Measurements from ENCODE around the gene CRNN. TPM values are rescaled to one million over a fixed set of nuclear protein-coding genes. Genes with fewer than 3 reads are reported as not detected.

Gene CRNN
- total RNA-seq, 4 donors from 2014 or later = not detected

DNA sequence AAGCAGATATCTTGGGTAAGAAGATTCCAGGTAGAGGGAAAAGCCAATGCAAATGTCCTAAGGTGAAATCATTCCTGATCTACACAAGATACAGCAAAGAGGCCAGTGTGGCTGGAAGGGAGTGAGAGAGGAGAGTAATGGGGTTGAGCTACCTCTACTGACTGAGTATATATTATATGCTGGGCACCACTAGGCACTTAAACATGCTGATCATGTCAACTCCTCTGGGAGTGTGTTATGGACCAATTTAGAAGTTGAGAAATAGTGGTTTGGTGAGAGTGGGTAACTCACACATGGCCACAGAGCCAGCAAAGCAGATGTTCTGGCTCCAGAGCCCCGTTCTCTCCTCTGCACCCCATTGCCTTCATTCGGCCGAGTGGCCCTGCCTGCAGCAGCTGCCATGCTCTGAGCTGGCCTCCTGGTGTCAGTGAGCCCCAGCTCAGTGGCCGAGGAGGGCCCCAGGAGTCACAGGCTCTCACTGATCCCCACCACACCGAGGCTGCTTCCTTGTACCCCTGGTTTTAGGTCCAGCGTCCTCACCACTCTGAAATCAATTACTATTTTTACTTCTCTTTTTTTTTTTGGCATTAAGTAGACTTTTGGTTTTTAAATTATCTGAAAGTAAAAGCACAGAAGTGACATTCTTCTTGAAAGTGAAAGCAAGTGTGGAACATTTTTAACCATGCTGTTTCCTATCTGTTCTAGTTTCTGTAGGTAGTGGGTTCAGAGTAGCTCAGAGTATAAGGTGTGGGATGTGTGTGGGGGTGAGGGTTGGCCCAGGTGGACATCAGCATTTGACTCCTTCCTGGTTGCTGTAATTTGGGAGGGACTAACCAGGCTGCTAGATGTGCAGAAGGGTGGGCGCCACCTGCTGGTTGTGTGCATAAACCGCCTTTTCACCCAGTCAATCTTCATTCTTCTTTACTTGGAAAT lies 45.8 kb upstream of the CRNN start:
- in situ Hi-C loops (cut with MboI; ENCODE audit: low sequenced_read_pairs in 4 of 4) (loop anchor here (5.0 to 25.0 kb wide), 3 partner anchors 268 to 405 kb away; no protein-coding TSS in a partner anchor), intact Hi-C loops (cut with DNase I; ENCODE audit: low total_unique reads) (loop anchor here (2.0 kb wide), 1 partner anchor 271 kb away; no protein-coding TSS in a partner anchor)
- Histone ChIP-seq H3K27ac (peak overlapping the region in 1 of 4 donors; percentile 2), H3K27me3 (no peaks in the 10 kb centered on the region), H3K4me3 (peak overlapping the region in 2 of 4 donors; percentile 10 to 19), H3K4me1 (no peaks in the 10 kb centered on the region), H3K36me3 (no peaks in the 10 kb centered on the region), H3K9me3 (no peaks in the 10 kb centered on the region)
- DNase-seq (no peak), ATAC-seq (no peak)
- TF ChIP-seq POLR2A (IDR thresholded peaks at IDR 0.05) = no peak
- TF ChIP-seq, protein P1, sequence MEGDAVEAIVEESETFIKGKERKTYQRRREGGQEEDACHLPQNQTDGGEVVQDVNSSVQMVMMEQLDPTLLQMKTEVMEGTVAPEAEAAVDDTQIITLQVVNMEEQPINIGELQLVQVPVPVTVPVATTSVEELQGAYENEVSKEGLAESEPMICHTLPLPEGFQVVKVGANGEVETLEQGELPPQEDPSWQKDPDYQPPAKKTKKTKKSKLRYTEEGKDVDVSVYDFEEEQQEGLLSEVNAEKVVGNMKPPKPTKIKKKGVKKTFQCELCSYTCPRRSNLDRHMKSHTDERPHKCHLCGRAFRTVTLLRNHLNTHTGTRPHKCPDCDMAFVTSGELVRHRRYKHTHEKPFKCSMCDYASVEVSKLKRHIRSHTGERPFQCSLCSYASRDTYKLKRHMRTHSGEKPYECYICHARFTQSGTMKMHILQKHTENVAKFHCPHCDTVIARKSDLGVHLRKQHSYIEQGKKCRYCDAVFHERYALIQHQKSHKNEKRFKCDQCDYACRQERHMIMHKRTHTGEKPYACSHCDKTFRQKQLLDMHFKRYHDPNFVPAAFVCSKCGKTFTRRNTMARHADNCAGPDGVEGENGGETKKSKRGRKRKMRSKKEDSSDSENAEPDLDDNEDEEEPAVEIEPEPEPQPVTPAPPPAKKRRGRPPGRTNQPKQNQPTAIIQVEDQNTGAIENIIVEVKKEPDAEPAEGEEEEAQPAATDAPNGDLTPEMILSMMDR (IDR thresholded peaks at IDR 0.05 in 4 of 5, conservative IDR thresholded peaks at IDR 0.05 in 1 of 5) = peak in 4 of 5 experiments; percentile 18 to 62 (median 52)

DNA sequence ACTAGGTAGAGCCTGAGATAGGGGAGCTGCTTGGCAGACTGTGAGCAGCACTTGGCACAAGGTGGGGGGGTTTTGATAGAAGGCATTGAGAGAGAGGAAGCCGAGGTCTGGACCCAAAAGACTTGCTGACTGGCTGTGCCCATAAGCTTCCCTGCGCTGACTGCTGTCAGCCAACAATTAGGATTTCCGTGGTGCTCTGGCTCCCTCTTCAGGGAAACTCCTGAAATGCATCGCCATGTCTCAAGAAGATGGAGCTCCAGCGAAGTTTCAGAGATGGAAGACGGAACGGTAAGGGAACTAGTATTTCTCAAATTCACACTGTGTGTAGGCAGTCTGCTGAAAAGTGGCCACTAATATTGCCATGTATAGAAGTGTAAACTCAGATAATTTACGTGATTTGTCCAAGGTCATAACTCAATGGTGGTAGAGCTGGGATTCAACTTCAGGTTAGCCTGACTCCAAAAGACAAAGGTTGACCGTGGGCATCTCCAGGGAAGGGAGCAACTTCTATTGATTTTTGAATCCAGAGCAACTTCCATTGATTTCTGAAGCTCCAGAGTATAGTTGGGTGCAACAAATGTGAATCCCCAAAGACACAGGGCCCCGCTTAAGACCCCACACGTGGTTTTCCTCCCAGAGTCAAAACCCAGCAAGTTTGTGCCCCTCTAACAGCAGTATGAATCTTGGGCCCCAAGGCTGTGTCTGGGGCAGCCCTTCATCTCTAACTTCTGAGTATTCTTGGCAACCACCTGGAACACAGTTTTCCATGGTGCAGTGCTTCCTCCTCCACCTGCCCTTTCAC lies 44.5 kb upstream of the CRNN start:
- TF ChIP-seq, protein P1 (IDR thresholded peaks at IDR 0.05 in 4 of 5, conservative IDR thresholded peaks at IDR 0.05 in 1 of 5) = peak; percentile 59 to 85 (median 73)
- TF ChIP-seq POLR2A (IDR thresholded peaks at IDR 0.05) = no peak
- in situ Hi-C loops (cut with MboI; ENCODE audit: low sequenced_read_pairs in 4 of 4) (loop anchor here (10.0 to 25.0 kb wide), 2 partner anchors 271 to 404 kb away; no protein-coding TSS in a partner anchor), intact Hi-C loops (cut with DNase I; ENCODE audit: low total_unique reads) (loop anchor here (1.0 to 2.0 kb wide), 2 partner anchors 270 to 406 kb away; no protein-coding TSS in a partner anchor)
- Histone ChIP-seq H3K4me3 (no peak overlapping the region), H3K27me3 (no peaks in the 10 kb centered on the region), H3K9me3 (no peaks in the 10 kb centered on the region), H3K27ac (no peak overlapping the region), H3K36me3 (no peaks in the 10 kb centered on the region), H3K4me1 (no peaks in the 10 kb centered on the region)
- ATAC-seq (peak; percentile 62 to 84), DNase-seq (peak; percentile 34 to 55)

DNA sequence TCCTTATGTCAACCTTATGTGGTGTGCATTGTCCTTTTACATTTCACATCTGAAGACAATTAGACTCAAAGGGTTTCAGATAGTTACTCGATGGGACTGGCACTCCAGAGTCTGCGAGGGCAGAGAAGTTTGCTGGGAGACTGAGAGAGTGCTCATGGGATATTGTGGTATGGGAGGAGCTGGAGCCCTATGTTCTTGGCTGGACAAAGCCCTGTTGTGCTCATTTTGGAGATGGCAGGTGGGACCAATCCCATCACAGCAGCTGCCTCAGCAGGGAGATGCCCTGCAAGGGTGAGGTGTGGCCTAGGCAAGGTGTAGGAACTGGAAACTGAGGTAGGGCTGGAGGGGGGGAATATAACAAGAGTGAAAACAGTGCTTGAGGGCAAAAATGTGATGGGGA lies 43.5 kb upstream of the CRNN start:
- in situ Hi-C loops (cut with MboI; ENCODE audit: low sequenced_read_pairs in 4 of 4) = loop anchor here (10.0 to 25.0 kb wide), 2 partner anchors 270 to 403 kb away; no protein-coding TSS in a partner anchor
- no peaks in the 10 kb centered on the region for H3K4me1 ChIP-seq
- H3K27me3 ChIP-seq = no peaks in the 10 kb centered on the region
- intact Hi-C loops (cut with DNase I; ENCODE audit: low total_unique reads) = no loop called here
- H3K27ac ChIP-seq = no peak overlapping the region
- ATAC-seq = no peak
- H3K4me3 ChIP-seq = no peak overlapping the region
- no peaks in the 10 kb centered on the region for H3K9me3 ChIP-seq
- no peak for TF ChIP-seq POLR2A (IDR thresholded peaks at IDR 0.05)
- TF ChIP-seq, protein P1 (IDR thresholded peaks at IDR 0.05 in 4 of 5, conservative IDR thresholded peaks at IDR 0.05 in 1 of 5) = no peak
- no peaks in the 10 kb centered on the region for H3K36me3 ChIP-seq
- no peak for DNase-seq

DNA sequence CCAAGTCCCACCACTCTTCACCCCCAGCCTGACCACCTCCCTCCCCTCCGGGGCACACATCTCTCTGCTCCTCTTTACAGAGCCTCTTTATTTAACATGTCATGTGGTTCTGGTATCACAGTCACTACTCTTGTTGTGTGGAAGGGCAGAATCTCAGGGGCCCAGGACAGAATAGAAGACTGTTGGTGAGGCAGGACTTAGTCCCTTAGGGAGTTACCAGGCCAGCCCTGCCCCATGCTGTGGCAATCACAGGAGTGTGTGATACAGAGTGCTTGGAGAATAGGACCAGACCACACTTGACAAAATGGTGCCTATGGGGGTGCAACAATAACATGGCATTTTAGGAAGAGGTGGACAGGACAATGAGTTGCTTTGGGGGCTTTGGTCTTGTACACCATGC lies 43.0 kb upstream of the CRNN start:
- intact Hi-C loops (cut with DNase I; ENCODE audit: low total_unique reads) = no loop called here
- in situ Hi-C loops (cut with MboI; ENCODE audit: low sequenced_read_pairs in 4 of 4) = loop anchor here (10.0 to 25.0 kb wide), 2 partner anchors 270 to 402 kb away; no protein-coding TSS in a partner anchor
- Histone ChIP-seq H3K27ac (no peak overlapping the region), H3K36me3 (no peaks in the 10 kb centered on the region), H3K27me3 (no peaks in the 10 kb centered on the region), H3K4me1 (no peaks in the 10 kb centered on the region), H3K4me3 (no peak overlapping the region), H3K9me3 (no peaks in the 10 kb centered on the region)
- DNase-seq = no peak
- TF ChIP-seq, protein P1 (IDR thresholded peaks at IDR 0.05 in 4 of 5, conservative IDR thresholded peaks at IDR 0.05 in 1 of 5) = no peak
- no peak for TF ChIP-seq POLR2A (IDR thresholded peaks at IDR 0.05)
- no peak for ATAC-seq
